ENCODE measurements around the gene GALNT17. TPM values are rescaled to one million over a fixed set of nuclear protein-coding genes. Genes with fewer than 3 reads are reported as not detected.

GALNT17 gene
- polyA plus RNA-seq, 1 donor from 2014 or later, result 15.7 TPM

GRCh38 chr7:71364551-71364950 is 232.6 kb downstream of the GALNT17 start:
- H3F3A ChIP-seq (ENCODE audit: insufficient read depth, low read length, poor library complexity, severe bottlenecking), result no peaks in the 10 kb centered on the region
- no peaks in the 10 kb centered on the region for H3K79me2 ChIP-seq (replicated peaks; ENCODE audit: insufficient read depth, low read length)
- H3K27ac ChIP-seq (ENCODE audit: low read length), result no peak overlapping the region
- no peaks in the 10 kb centered on the region for H3K36me3 ChIP-seq (ENCODE audit: insufficient read depth, low read length)
- H3K27me3 ChIP-seq (ENCODE audit: insufficient read depth, low read depth, low read length), result no peaks in the 10 kb centered on the region
- no peaks in the 10 kb centered on the region for H3K9me3 ChIP-seq (ENCODE audit: low read length)
- TF ChIP-seq EP300 (conservative IDR thresholded peaks at IDR 0.05; ENCODE audit: poor library complexity, severe bottlenecking), result no peak
- no peak for TF ChIP-seq POLR2AphosphoS5 (IDR thresholded peaks at IDR 0.05)
- no peak for TF ChIP-seq RAD21 (conservative IDR thresholded peaks at IDR 0.05)
- TF ChIP-seq REST (IDR thresholded peaks at IDR 0.05; ENCODE audit: borderline replicate concordance), result no peak
- H2AFZ ChIP-seq (ENCODE audit: low read depth, low read length), result no peak overlapping the region
- no peak overlapping the region for H3K4me3 ChIP-seq (ENCODE audit: low read length)
- H4K20me1 ChIP-seq (ENCODE audit: insufficient read depth), result no peaks in the 10 kb centered on the region
- H3K9me2 ChIP-seq (ENCODE audit: insufficient read depth, low read length), result no peaks in the 10 kb centered on the region
- H3K4me2 ChIP-seq (ENCODE audit: low read length), result no peak overlapping the region
- H3K9ac ChIP-seq (ENCODE audit: low read length), result no peak overlapping the region

- Histone ChIP-seq H3K36me3 (ENCODE audit: insufficient read depth, low read length) (no peaks in the 10 kb centered on the region), H3K4me3 (ENCODE audit: low read length) (no peak overlapping the region), H3K9ac (ENCODE audit: low read length) (no peak overlapping the region), H3K27me3 (ENCODE audit: insufficient read depth, low read depth, low read length) (no peaks in the 10 kb centered on the region), H3K9me2 (ENCODE audit: insufficient read depth, low read length) (no peaks in the 10 kb centered on the region), H3F3A (ENCODE audit: insufficient read depth, low read length, poor library complexity, severe bottlenecking) (no peaks in the 10 kb centered on the region), H3K9me3 (ENCODE audit: low read length) (no peaks in the 10 kb centered on the region), H3K27ac (ENCODE audit: low read length) (no peak overlapping the region), H2AFZ (ENCODE audit: low read depth, low read length) (no peak overlapping the region), H4K20me1 (ENCODE audit: insufficient read depth) (no peaks in the 10 kb centered on the region), H3K79me2 (replicated peaks; ENCODE audit: insufficient read depth, low read length) (no peaks in the 10 kb centered on the region), H3K4me2 (ENCODE audit: low read length) (no peak overlapping the region)
- TF ChIP-seq EZH2 (IDR thresholded peaks at IDR 0.05; ENCODE audit: borderline replicate concordance, insufficient read depth, low read length, poor library complexity, severe bottlenecking), result no peak
- no peak for TF ChIP-seq MXI1 (conservative IDR thresholded peaks at IDR 0.05; ENCODE audit: poor library complexity, severe bottlenecking)
- no peak for TF ChIP-seq REST (IDR thresholded peaks at IDR 0.05; ENCODE audit: borderline replicate concordance)
- no peak for TF ChIP-seq SMC3 (conservative IDR thresholded peaks at IDR 0.05; ENCODE audit: poor library complexity)
- no peak for TF ChIP-seq CTCF (IDR thresholded peaks at IDR 0.05; ENCODE audit: poor library complexity, severe bottlenecking)
- TF ChIP-seq POLR2AphosphoS5 (IDR thresholded peaks at IDR 0.05), result no peak
- TF ChIP-seq TAF1 (IDR thresholded peaks at IDR 0.05; ENCODE audit: low read depth), result no peak
- no peak for TF ChIP-seq EP300 (conservative IDR thresholded peaks at IDR 0.05; ENCODE audit: poor library complexity, severe bottlenecking)
- no peak for TF ChIP-seq RAD21 (conservative IDR thresholded peaks at IDR 0.05)
Observed at GRCh38 chr7:71372991-71373390, 241.0 kb downstream of the GALNT17 start.

Data from neural cell (in vitro differentiated cells).